Neural cell (in vitro differentiated cells): ENCODE measurements around the gene ST14. TPM values are rescaled to one million over a fixed set of nuclear protein-coding genes. Genes with fewer than 3 reads are reported as not detected.

Source experiments
- H2AFZ ChIP-seq: fragments of 200-600, 300-800 bp; sonication (generic), shearing (Covaris generic); 2 replicates; pipeline ENCODE4 v1.6.0; 2014; ENCODE audit warnings: low read depth, mild to moderate bottlenecking, antibody characterized with exemption, low read length, moderate library complexity
- H3F3A ChIP-seq: fragments of 200-600 bp; shearing (Covaris generic); 2 replicates; pipeline ENCODE4 v1.6.1; 2016; ENCODE audit warnings: mild to moderate bottlenecking, moderate library complexity, mixed read lengths, antibody characterized with exemption, low read length; ENCODE audit not compliant: insufficient read depth, poor library complexity, severe bottlenecking
- H3K27ac ChIP-seq: fragments of 200-600, 300-800 bp; sonication (generic), shearing (Covaris generic); 2 replicates; pipeline ENCODE4 v1.5.1; 2014; ENCODE audit warnings: mild to moderate bottlenecking, low read length, moderate library complexity
- H3K27me3 ChIP-seq: fragments of 300-800, 200-600 bp; sonication (generic), shearing (Covaris generic); 2 replicates; pipeline ENCODE4 v1.6.0; 2014; ENCODE audit warnings: mild to moderate bottlenecking, low read depth, low read length, moderate library complexity; ENCODE audit not compliant: insufficient read depth
- H3K36me3 ChIP-seq: fragments of 300-800, 200-600 bp; sonication (generic), shearing (Covaris generic); 2 replicates; pipeline ENCODE4 v1.5.1; 2014; ENCODE audit warnings: mild to moderate bottlenecking, antibody characterized with exemption, low read length, moderate library complexity; ENCODE audit not compliant: insufficient read depth
- H3K4me2 ChIP-seq: fragments of 300-800, 200-600 bp; sonication (generic), shearing (Covaris generic); 2 replicates; pipeline ENCODE4 v1.6.0; 2014; ENCODE audit warnings: mild to moderate bottlenecking, low read length
- H3K4me3 ChIP-seq: fragments of 300-800, 200-600 bp; sonication (generic), shearing (Covaris generic); 2 replicates; pipeline ENCODE4 v1.5.1; 2014; ENCODE audit warnings: mild to moderate bottlenecking, low read length, moderate library complexity
- H3K79me2 ChIP-seq: fragments of 200-600 bp; shearing (Covaris generic); replicated peaks from 2 replicates; pipeline ENCODE4 v1.6.0; 2014; ENCODE audit warnings: mild to moderate bottlenecking, low read length, moderate library complexity; ENCODE audit not compliant: insufficient read depth
- H3K9ac ChIP-seq: fragments of 300-800, 200-600 bp; sonication (generic), shearing (Covaris generic); 2 replicates; pipeline ENCODE4 v1.6.1; 2016; ENCODE audit warnings: mild to moderate bottlenecking, low read length, mixed read lengths
- H3K9me2 ChIP-seq: fragments of 200-600 bp; shearing (Covaris generic); 2 replicates; pipeline ENCODE4 v1.6.1; 2016; ENCODE audit warnings: mild to moderate bottlenecking, low read length, mixed read lengths; ENCODE audit not compliant: insufficient read depth
- H3K9me3 ChIP-seq: fragments of 200-600, 300-800 bp; sonication (generic), shearing (Covaris generic); 2 replicates; pipeline ENCODE4 v1.6.1; 2016; ENCODE audit warnings: mild to moderate bottlenecking, mixed run types, low read length, moderate library complexity, mixed read lengths
- H4K20me1 ChIP-seq: fragments of 200-600 bp; shearing (Covaris generic); 2 replicates; pipeline ENCODE4 v1.6.1; 2016; ENCODE audit warnings: mild to moderate bottlenecking, mixed run types; ENCODE audit not compliant: insufficient read depth
- CTCF ChIP-seq: fragments of 450-650 bp; IDR thresholded peaks from 2 replicates; pipeline ENCODE4 v1.5.1; 2014; ENCODE audit warnings: antibody characterized with exemption, mild to moderate bottlenecking, moderate library complexity; ENCODE audit not compliant: poor library complexity, severe bottlenecking
- EP300 ChIP-seq: fragments of 450-650 bp; conservative IDR thresholded peaks from 2 replicates; pipeline ENCODE4 v1.6.1; 2014; ENCODE audit warnings: antibody characterized with exemption, mild to moderate bottlenecking, moderate library complexity; ENCODE audit not compliant: poor library complexity, severe bottlenecking
- EZH2 ChIP-seq: fragments of 200-600, 300-800 bp; shearing (Covaris generic), sonication (generic); IDR thresholded peaks from 2 replicates; pipeline ENCODE4 v1.6.1; 2014; ENCODE audit warnings: antibody characterized with exemption, low read length, borderline replicate concordance, mild to moderate bottlenecking; ENCODE audit not compliant: insufficient read depth, poor library complexity, severe bottlenecking
- MXI1 ChIP-seq: fragments of 450-650 bp; conservative IDR thresholded peaks from 2 replicates; pipeline ENCODE4 v1.6.1; 2014; ENCODE audit warnings: antibody characterized with exemption, mild to moderate bottlenecking; ENCODE audit not compliant: poor library complexity, severe bottlenecking
- POLR2AphosphoS5 ChIP-seq: IDR thresholded peaks from 2 replicates; pipeline ENCODE4 v1.6.1; 2012
- RAD21 ChIP-seq: fragments of 450-650 bp; conservative IDR thresholded peaks from 2 replicates; pipeline ENCODE4 v1.6.1; 2014; ENCODE audit warnings: antibody characterized with exemption, mild to moderate bottlenecking, moderate library complexity
- REST ChIP-seq: IDR thresholded peaks from 2 replicates; pipeline ENCODE4 v1.6.1; 2012; ENCODE audit warnings: borderline replicate concordance
- SMC3 ChIP-seq: fragments of 450-650 bp; conservative IDR thresholded peaks from 2 replicates; pipeline ENCODE4 v1.6.1; 2014; ENCODE audit warnings: antibody characterized with exemption, mild to moderate bottlenecking, moderate library complexity; ENCODE audit not compliant: poor library complexity
- TAF1 ChIP-seq: IDR thresholded peaks from 2 replicates; pipeline ENCODE4 v1.6.1; 2012; ENCODE audit warnings: low read depth
- polyA plus RNA-seq: library from polyadenylated mRNA; depleted of rRNA; stranded (reverse); fragments of >200 nt; gene quantifications from 2 replicates; pipeline ENCODE4 v1.2.3, GENCODE V29; 2014

ST14 gene
- polyA plus RNA-seq, 1 donor from 2014 or later, result not detected

- H2AFZ ChIP-seq, result no peak overlapping the region
- H3K4me2 ChIP-seq, result no peak overlapping the region
- TF ChIP-seq POLR2AphosphoS5, result no peak
- no peak for TF ChIP-seq EZH2
- TF ChIP-seq CTCF, result no peak
- TF ChIP-seq SMC3, result no peak
- no peak for TF ChIP-seq RAD21
- TF ChIP-seq EP300, result no peak
- no peak for TF ChIP-seq REST
- no peak for TF ChIP-seq TAF1
- TF ChIP-seq MXI1, result no peak
- no peaks in the 10 kb centered on the region for H3F3A ChIP-seq
- no peak overlapping the region for H3K4me3 ChIP-seq
- H3K27ac ChIP-seq, result no peak overlapping the region
- no peaks in the 10 kb centered on the region for H3K9me3 ChIP-seq
- no peak overlapping the region for H3K9ac ChIP-seq
- H3K9me2 ChIP-seq, result no peaks in the 10 kb centered on the region
- no peaks in the 10 kb centered on the region for H3K36me3 ChIP-seq
- no peaks in the 10 kb centered on the region for H3K27me3 ChIP-seq
- no peaks in the 10 kb centered on the region for H4K20me1 ChIP-seq
- peaks cover 12% of the 10 kb centered on the region for H3K79me2 ChIP-seq
Measured at GRCh38 chr11:130115218-130115617, 44.4 kb upstream of the ST14 start.

GRCh38 chr11:130118165-130118564, 41.4 kb upstream of the ST14 start:
- Histone ChIP-seq H3K4me2 (no peak overlapping the region), H3K4me3 (no peak overlapping the region), H3K79me2 (peaks cover 13% of the 10 kb centered on the region), H3K9ac (no peak overlapping the region), H3K36me3 (peaks cover 2% of the 10 kb centered on the region), H4K20me1 (no peaks in the 10 kb centered on the region), H3K9me2 (no peaks in the 10 kb centered on the region), H3F3A (no peaks in the 10 kb centered on the region), H3K9me3 (no peaks in the 10 kb centered on the region), H2AFZ (no peak overlapping the region), H3K27me3 (no peaks in the 10 kb centered on the region), H3K27ac (no peak overlapping the region)
- TF ChIP-seq RAD21 (no peak), CTCF (no peak), EZH2 (no peak), TAF1 (no peak), POLR2AphosphoS5 (no peak), REST (no peak), MXI1 (no peak), EP300 (no peak), SMC3 (no peak)
